OCI-LY1 (cell line): Measurements from ENCODE around the gene RPL28.

ENCODE experiments used
- EZH2 ChIP-seq: fragments of 200-600 bp; sonication (generic), shearing (Covaris generic); IDR thresholded peaks from 2 replicates; pipeline ENCODE4 v1.8.0; 2017; ENCODE audit warnings: borderline replicate concordance, mixed run types, mild to moderate bottlenecking, antibody characterized with exemption, low read length, moderate library complexity, mixed read lengths
- TF ChIP-seq, protein P1 (sequence below): fragments of 200-600 bp; sonication (generic), shearing (Covaris generic); IDR thresholded peaks from 2 replicates; pipeline ENCODE4 v1.5.1; 2017; ENCODE audit warnings: mild to moderate bottlenecking, antibody characterized with exemption, low read length, moderate library complexity, mixed read lengths

DNA sequence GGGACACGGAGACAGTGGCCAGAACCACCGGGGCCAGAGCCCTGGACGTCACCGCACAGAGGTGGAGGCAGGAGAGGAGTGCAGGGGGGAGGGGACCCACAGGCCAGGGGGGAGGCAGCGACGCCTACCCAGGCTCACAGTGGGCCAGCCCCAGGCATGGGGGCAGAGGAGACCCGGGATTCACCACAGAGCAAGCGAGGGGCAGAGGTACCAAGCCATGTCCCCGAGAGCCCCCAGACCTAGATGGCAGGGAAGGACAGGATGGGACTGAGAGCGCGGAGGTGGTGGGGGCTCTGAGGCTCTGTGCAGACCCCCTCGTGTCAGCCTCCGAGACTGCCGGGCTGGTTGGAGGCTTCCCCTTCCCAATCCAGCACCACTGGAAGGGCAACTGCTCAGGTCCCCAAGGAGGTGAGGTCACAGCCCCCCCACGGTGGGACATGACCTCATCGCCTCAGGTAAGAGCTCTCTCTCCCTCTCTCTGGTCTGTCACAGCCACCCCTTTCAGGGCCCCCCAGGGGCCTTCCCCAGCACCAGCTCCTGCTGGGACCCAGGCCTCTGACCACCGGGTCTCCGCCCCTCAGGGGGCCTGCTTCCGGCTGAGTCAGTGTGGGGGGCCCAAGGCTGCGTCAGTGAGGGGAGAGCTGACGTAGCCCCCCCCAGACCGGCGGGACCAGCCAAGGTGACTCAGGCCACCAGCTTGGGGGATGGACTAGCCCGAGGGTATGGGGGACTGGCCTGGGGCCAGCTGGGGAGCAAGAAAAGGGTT lies 13.2 kb upstream of the RPL28 start:
- TF ChIP-seq, protein P1, sequence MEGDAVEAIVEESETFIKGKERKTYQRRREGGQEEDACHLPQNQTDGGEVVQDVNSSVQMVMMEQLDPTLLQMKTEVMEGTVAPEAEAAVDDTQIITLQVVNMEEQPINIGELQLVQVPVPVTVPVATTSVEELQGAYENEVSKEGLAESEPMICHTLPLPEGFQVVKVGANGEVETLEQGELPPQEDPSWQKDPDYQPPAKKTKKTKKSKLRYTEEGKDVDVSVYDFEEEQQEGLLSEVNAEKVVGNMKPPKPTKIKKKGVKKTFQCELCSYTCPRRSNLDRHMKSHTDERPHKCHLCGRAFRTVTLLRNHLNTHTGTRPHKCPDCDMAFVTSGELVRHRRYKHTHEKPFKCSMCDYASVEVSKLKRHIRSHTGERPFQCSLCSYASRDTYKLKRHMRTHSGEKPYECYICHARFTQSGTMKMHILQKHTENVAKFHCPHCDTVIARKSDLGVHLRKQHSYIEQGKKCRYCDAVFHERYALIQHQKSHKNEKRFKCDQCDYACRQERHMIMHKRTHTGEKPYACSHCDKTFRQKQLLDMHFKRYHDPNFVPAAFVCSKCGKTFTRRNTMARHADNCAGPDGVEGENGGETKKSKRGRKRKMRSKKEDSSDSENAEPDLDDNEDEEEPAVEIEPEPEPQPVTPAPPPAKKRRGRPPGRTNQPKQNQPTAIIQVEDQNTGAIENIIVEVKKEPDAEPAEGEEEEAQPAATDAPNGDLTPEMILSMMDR, result no peak
- no peak for TF ChIP-seq EZH2
